ENCODE results near the gene GET3.
"Not testable (repeated sequence)": the region's sequence is repeated elsewhere in the genome, so short reads cannot be mapped to it uniquely, and the experiment has no call there.

GET3 gene

GRCh38 chr19:12720296-12720695, 17.0 kb upstream of the GET3 start:
- no peak for DNase-seq

GRCh38 chr19:12720851-12721655, 16.2 kb upstream of the GET3 start:
- DNase-seq: no peak

- DNase-seq: no peak
Measured at GRCh38 chr19:12721656-12722565, 15.4 kb upstream of the GET3 start.

- peak; percentile 93 for DNase-seq
Measured at GRCh38 chr19:12722566-12723380, 14.5 kb upstream of the GET3 start.

DNA sequence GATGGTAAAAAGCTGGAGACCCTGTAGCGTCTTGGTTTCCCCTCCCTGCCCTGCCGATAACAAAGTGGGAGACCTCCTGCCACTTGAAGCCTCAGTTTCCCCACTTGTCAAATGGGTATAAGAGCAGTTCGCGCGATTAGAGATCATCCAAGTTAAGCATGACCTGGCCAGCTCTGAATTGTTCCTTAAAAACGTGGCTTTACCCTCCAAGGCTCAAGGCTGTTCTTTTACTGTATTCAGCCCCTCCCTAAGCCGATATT, 14.0 kb upstream of the GET3 start:
- DNase-seq: no peak

- peak; percentile 28 for DNase-seq
Measured at GRCh38 chr19:12723641-12724426, 13.5 kb upstream of the GET3 start, which contains the start of gene TNPO2. TSS of gene TNPO2 (minus strand) at chr19:12723932. CDS start at chr19:12720977, 2,955 bp downstream.

GRCh38 chr19:12725612-12726011, 11.7 kb upstream of the GET3 start:
- DNase-seq: not testable (repeated sequence)

- DNase-seq: no peak
Measured at GRCh38 chr19:12726988-12727316, 10.3 kb upstream of the GET3 start.

DNA sequence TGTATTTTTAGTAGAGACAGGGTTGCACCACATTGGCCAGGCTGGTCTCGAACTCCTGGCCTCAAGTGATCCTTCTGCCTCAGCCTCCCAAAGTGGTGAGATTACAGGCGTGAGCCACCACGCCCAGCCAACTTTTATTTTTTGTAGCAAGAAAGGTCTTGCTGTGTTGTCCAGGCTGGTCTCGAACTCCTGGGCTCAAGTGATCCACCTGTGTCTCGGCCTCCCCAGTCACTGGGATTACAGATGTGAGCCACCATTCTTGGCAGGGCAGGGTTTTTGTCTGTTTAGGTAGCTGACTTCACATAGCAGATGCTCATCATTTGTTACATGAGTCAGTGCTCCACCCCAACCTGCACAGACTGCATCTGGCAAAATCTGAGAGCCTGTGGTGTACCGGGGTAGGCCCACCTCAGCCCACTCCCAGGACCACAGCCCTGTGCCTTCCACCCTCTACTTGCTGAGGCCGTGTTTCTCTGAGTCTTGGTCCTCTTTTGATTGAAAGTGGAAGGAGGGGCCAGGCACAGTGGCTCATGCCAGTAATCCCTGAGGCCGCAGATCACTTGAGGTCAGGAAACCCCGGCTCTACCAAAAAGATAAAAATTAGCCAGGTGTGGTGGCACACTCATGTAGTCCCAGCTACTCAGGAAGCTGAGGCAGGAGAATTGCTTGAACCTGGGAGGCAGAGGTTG, 9.4 kb upstream of the GET3 start:
- DNase-seq: no peak

GRCh38 chr19:12730064-12730463, 7.2 kb upstream of the GET3 start:
- no peak for DNase-seq

GRCh38 chr19:12731337-12731736, 6.0 kb upstream of the GET3 start:
- no peak for DNase-seq

- DNase-seq: peak; percentile 22
Measured at GRCh38 chr19:12733369-12734214, 3.7 kb upstream of the GET3 start.

GRCh38 chr19:12737835-12738351, 596 bp downstream of the GET3 start:
- DNase-seq: no peak

- DNase-seq: no peak
Measured at GRCh38 chr19:12745166-12745897, 8.0 kb downstream of the GET3 start.

DNA sequence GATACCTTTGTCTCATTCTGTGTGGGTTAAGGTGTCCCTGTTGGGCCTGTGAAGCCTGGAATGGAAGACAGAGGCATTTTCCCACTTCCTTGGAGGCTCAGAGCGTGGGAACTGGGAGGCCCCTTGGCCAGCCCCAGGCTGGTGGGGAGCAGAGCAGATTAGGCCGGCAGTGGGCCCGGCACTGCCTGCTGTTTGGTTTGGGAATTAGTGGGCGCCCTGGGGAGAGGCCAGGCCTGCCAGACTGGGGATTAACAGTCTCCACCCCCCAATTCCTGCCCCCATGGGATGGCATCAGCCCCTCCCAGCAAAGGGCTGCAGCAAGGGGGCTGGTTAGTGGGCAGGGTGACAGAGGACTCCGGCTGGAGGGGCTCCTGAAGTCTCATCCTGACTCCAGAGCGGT, 11.2 kb downstream of the GET3 start:
- no peak for DNase-seq

- DNase-seq: no peak
Measured at GRCh38 chr19:12749938-12750521, 12.7 kb downstream of the GET3 start.

DNA sequence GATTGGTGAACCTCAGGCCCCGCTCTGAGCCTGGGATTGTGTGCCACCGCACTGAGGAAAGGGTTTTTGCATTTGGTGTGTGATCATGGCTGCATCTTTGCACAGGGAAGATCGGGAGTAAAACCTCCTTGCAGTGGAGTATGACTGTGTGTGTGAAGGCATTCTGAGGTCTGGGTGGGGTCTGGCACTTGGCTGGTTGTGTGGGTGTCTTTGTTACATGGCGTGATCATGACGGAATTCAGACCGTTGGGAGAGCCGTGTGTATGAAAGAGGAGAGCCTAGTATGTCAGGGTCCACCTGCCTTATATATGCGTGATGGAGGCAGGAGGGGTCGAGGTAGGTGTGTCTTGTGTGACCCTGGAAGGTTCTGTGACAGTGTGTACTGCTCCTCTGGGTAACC, 13.6 kb downstream of the GET3 start:
- no peak for DNase-seq

GRCh38 chr19:12751635-12752034, 14.3 kb downstream of the GET3 start, which contains the start of gene BEST2:
TSS of gene BEST2 (plus strand) at chr19:12751791. CDS start at chr19:12752593, 802 bp downstream.
- no peak for DNase-seq

DNA sequence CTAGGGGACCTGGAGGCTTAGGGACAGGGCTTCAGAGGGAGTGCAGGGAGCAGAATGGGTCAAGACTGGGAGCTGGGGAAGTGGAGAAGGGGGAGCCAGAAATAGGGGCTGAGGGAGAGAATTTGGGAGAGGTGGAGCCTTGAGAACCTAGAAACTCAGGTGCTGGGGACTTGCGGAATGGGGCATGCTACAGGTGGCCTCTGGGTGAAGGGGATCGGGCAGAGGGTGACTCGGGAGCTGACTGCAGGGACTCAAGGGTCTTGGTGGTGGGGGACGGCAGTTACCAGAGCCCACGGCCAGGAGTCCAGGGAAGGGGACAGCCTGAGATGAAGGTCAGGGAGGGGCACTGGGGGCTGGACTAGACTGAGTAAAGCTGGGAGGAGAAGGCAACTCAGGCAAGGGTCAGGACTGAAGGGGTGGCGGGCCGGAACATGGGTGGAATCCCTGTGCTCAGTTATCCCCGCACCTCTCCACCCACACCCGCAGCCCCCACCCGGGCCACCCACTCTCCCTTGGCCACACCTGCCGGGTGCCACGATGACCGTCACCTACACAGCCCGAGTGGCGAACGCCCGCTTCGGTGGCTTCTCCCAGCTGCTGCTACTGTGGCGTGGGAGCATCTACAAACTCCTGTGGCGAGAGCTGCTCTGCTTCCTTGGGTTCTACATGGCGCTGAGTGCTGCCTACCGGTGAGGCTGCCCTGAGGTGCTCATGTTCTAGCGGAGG, 14.9 kb downstream of the GET3 start:
- DNase-seq: no peak

Measured in NCI-H524 treated with DMSO at 0.1 percent for 48 hours (cell line).